MCF 10A (cell line): Measurements from ENCODE around the gene NFS1. TPM values are rescaled to one million over a fixed set of nuclear protein-coding genes. Genes with fewer than 3 reads are reported as not detected.

Experiments used
- BruUV-seq: library from RNA; stranded (reverse); fragments of 400-500 nt; replicated peaks from 2 replicates; lab custom pipeline; 2021; lab: Mats Ljungman, UMichigan
- CTCF ChIA-PET: fragments of 300-600 bp; sonication (Branson Sonifier 250); formaldehyde crosslinking; extraction: SDS; loops from one replicate; lab custom pipeline; 2021; ENCODE audit warnings: antibody characterized with exemption, inconsistent platforms; lab: Yijun Ruan, JAX
- POLR2A ChIA-PET: fragments of 300-600, 350-650 bp; sonication (Branson Sonifier 250); formaldehyde crosslinking; extraction: SDS; loops from one replicate; lab custom pipeline; 2020; ENCODE audit warnings: antibody characterized with exemption, inconsistent platforms; lab: Yijun Ruan, JAX
- DNase-seq: peaks from one replicate; pipeline ENCODE4 v3.0.0-alpha.2; 2018; ENCODE audit not compliant: unreplicated experiment
- H3K27ac Mint-ChIP-seq: one replicate; pipeline ENCODE4 v1.8.0; 2022; ENCODE audit warnings: mild to moderate bottlenecking, low read depth, mixed read lengths; ENCODE audit not compliant: unreplicated experiment
- H3K27me3 Mint-ChIP-seq: one replicate; pipeline ENCODE4 v1.8.0; 2022; ENCODE audit warnings: mixed read lengths; ENCODE audit not compliant: insufficient read depth, unreplicated experiment
- H3K36me3 Mint-ChIP-seq: one replicate; pipeline ENCODE4 v1.8.0; 2022; ENCODE audit warnings: mild to moderate bottlenecking, moderate library complexity, mixed read lengths; ENCODE audit not compliant: insufficient read depth, unreplicated experiment
- H3K4me1 Mint-ChIP-seq: one replicate; pipeline ENCODE4 v1.8.0; 2022; ENCODE audit warnings: mixed read lengths; ENCODE audit not compliant: insufficient read depth, unreplicated experiment
- H3K4me3 Mint-ChIP-seq: one replicate; pipeline ENCODE4 v1.8.0; 2022; ENCODE audit warnings: mild to moderate bottlenecking, moderate library complexity, mixed read lengths; ENCODE audit not compliant: unreplicated experiment
- H3K9me3 Mint-ChIP-seq: one replicate; pipeline ENCODE4 v1.8.0; 2022; ENCODE audit warnings: mixed read lengths; ENCODE audit not compliant: unreplicated experiment
- intact Hi-C: fragments of 100-400 bp; cut with micrococcal nuclease; formaldehyde crosslinking; loops from 2 replicates; pipeline ENCODE4 v1.14.1; 2022
- total RNA-seq: library from RNA; stranded (reverse); gene quantifications from 2 replicates; pipeline ENCODE4 v1.2.3, GENCODE V29; 2022
- TF ChIP-seq, protein P1 (sequence below): fragments of 200-600 bp; IDR thresholded peaks from one replicate; pipeline ENCODE4 v1.8.0; 2022; ENCODE audit warnings: antibody characterized with exemption, mild to moderate bottlenecking; ENCODE audit not compliant: unreplicated experiment

Gene NFS1
- total RNA-seq, 1 experiment from 2014 or later, result 27.6 TPM

GRCh38 chr20:35653430-35653734 is 45.8 kb downstream of the NFS1 start:
- no peak for DNase-seq
- CTCF ChIA-PET, result interaction anchor here (0.7 kb wide), 1 partner anchor 86 kb away, joined by 5 read pairs; no protein-coding TSS in a partner anchor
- Mint-ChIP-seq H3K9me3 (no peaks in the 10 kb centered on the region), H3K27me3 (no peaks in the 10 kb centered on the region), H3K36me3 (peaks cover 30% of the 10 kb centered on the region), H3K4me1 (peaks cover 7% of the 10 kb centered on the region), H3K27ac (no peak overlapping the region), H3K4me3 (no peak overlapping the region)
- TF ChIP-seq, protein P1, sequence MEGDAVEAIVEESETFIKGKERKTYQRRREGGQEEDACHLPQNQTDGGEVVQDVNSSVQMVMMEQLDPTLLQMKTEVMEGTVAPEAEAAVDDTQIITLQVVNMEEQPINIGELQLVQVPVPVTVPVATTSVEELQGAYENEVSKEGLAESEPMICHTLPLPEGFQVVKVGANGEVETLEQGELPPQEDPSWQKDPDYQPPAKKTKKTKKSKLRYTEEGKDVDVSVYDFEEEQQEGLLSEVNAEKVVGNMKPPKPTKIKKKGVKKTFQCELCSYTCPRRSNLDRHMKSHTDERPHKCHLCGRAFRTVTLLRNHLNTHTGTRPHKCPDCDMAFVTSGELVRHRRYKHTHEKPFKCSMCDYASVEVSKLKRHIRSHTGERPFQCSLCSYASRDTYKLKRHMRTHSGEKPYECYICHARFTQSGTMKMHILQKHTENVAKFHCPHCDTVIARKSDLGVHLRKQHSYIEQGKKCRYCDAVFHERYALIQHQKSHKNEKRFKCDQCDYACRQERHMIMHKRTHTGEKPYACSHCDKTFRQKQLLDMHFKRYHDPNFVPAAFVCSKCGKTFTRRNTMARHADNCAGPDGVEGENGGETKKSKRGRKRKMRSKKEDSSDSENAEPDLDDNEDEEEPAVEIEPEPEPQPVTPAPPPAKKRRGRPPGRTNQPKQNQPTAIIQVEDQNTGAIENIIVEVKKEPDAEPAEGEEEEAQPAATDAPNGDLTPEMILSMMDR, result no peak
- POLR2A ChIA-PET, result interaction anchor here (0.9 to 6.0 kb wide), 2 partner anchors 11 to 19 kb away, joined by 3 to 54 read pairs; partner anchors contain the start of genes CPNE1 and RBM12
- BruUV-seq, result no TSS peak
- intact Hi-C loops, result no loop called here

DNA sequence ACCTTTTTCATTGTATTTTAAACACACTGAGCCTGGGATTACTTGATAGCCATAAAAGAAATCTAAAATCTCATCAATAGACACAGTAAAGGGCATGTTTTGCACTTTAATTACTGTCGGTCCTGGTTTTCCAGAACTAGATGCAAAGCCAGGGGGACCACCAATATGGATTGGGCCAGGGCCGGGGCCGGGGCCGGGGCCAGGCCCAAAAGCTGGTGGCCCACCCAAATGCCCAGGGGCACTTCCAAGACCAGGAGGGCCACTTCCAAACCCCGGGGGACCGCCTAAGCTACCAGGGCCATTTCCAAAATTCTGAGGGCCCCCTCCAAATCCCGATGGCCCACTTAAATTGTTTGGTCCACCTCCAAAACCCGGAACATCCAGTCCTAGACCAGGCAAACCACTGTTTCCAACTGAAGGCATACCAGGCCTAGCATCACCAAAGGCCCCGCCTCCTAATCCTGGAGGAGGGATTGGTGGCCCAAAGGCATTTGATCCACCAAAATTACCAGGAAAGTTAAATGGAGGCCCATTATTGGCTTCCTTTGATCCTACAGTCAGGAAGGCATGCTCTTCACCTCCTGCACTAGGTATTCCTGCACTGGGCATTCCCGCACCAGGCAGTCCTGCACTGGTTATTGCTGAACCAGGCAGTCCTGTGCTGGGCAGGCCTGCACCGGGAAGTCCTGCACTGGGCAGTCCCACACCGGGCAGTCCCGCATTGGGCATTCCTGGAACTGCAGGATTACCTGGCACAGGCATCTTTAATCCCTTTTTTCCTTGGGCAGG is 46.3 kb downstream of the NFS1 start:
- no peak overlapping the region for H3K4me3 Mint-ChIP-seq
- POLR2A ChIA-PET, result interaction anchor here (0.9 to 6.0 kb wide), 4 partner anchors 8 to 34 kb away, joined by 3 to 54 read pairs (median 6); partner anchors contain the start of genes CPNE1 and RBM12
- no peak for DNase-seq
- H3K4me1 Mint-ChIP-seq, result peaks cover 7% of the 10 kb centered on the region
- H3K27me3 Mint-ChIP-seq, result no peaks in the 10 kb centered on the region
- TF ChIP-seq, protein P1, result no peak
- no peaks in the 10 kb centered on the region for H3K9me3 Mint-ChIP-seq
- CTCF ChIA-PET, result interaction anchor here (0.6 to 0.7 kb wide), 3 partner anchors 17 to 903 kb away, joined by 3 read pairs; no protein-coding TSS in a partner anchor
- no TSS peak for BruUV-seq
- peaks cover 35% of the 10 kb centered on the region for H3K36me3 Mint-ChIP-seq
- no peak overlapping the region for H3K27ac Mint-ChIP-seq
- intact Hi-C loops, result no loop called here

GRCh38 chr20:35651958-35652357 is 47.2 kb downstream of the NFS1 start:
- Mint-ChIP-seq H3K27me3 (no peaks in the 10 kb centered on the region), H3K4me1 (peaks cover under 1% of the 10 kb centered on the region), H3K9me3 (no peaks in the 10 kb centered on the region), H3K36me3 (peaks cover 38% of the 10 kb centered on the region), H3K4me3 (no peak overlapping the region), H3K27ac (no peak overlapping the region)
- CTCF ChIA-PET, result interaction anchor here (0.6 to 0.7 kb wide), 3 partner anchors 12 to 904 kb away, joined by 3 read pairs; no protein-coding TSS in a partner anchor
- TF ChIP-seq, protein P1, result no peak
- POLR2A ChIA-PET, result interaction anchor here (0.7 to 6.0 kb wide), 5 partner anchors 9 to 73 kb away, joined by 3 to 54 read pairs (median 4); partner anchors contain the start of genes CPNE1 and RBM12
- no peak for DNase-seq
- no TSS peak for BruUV-seq
- intact Hi-C loops, result no loop called here

DNA sequence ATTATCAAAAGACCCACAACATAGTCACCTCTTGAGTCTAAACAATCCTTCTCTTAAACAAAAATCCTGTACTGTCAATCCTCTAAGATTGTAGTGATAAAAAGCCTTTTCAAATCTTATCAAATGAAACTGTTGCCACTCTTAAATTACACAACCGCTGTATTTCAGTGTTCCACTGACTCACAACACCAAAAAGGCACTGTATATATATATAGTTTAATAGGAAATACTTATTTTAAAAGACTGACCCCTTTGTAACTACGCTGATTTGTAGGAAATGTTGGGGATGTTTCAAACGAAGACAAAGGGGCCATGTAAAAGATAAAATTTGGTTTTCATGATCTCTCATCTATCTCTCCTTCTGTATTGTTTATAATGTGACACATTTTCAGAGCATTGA is 48.5 kb downstream of the NFS1 start:
- CTCF ChIA-PET, result no interaction called here
- intact Hi-C loops, result no loop called here
- no peak overlapping the region for H3K27ac Mint-ChIP-seq

More for the DNA sequence above, 48.5 kb downstream of the NFS1 start:
- POLR2A ChIA-PET, result interaction anchor here (1.5 to 3.2 kb wide), 2 partner anchors 12 to 134 kb away, joined by 4 to 34 read pairs; no protein-coding TSS in a partner anchor
- no peak for DNase-seq
- no peak overlapping the region for H3K4me3 Mint-ChIP-seq
- no TSS peak for BruUV-seq
- peaks cover 41% of the 10 kb centered on the region for H3K36me3 Mint-ChIP-seq
- no peaks in the 10 kb centered on the region for H3K27me3 Mint-ChIP-seq
- H3K9me3 Mint-ChIP-seq, result no peaks in the 10 kb centered on the region
- TF ChIP-seq, protein P1, result no peak
- H3K4me1 Mint-ChIP-seq, result no peaks in the 10 kb centered on the region
